Fibroblast of skin of scalp (primary cell): ENCODE measurements around the gene DLG4.
"Not testable (repeated sequence)": the region's sequence is repeated elsewhere in the genome, so short reads cannot be mapped to it uniquely, and the experiment has no call there.

Source experiments
- DNase-seq: peaks from one replicate; pipeline ENCODE4 v3.0.0-alpha.2; 2013

DLG4 gene

GRCh38 chr17:7249214-7249613 lies 29.6 kb upstream of the DLG4 start:
- DNase-seq, result no peak

- DNase-seq, result no peak
Observed at GRCh38 chr17:7248796-7249195, 29.2 kb upstream of the DLG4 start.

- DNase-seq, result no peak
Observed at GRCh38 chr17:7246779-7247178, 27.1 kb upstream of the DLG4 start.

- not testable (repeated sequence) for DNase-seq
Observed at GRCh38 chr17:7243838-7244237, 24.2 kb upstream of the DLG4 start.

- DNase-seq, result no peak
Observed at GRCh38 chr17:7243453-7243729, 23.8 kb upstream of the DLG4 start.

- DNase-seq, result peak; percentile 97
Observed at GRCh38 chr17:7242717-7243452, 23.2 kb upstream of the DLG4 start.

- peak; percentile 94 for DNase-seq
Observed at GRCh38 chr17:7241783-7242716, 22.4 kb upstream of the DLG4 start, which contains the start of gene GABARAP. TSS of gene GABARAP (minus strand) at chr17:7242449. CDS start at chr17:7242330, 119 bp downstream.

GRCh38 chr17:7241090-7241733 lies 21.6 kb upstream of the DLG4 start:
- no peak for DNase-seq

GRCh38 chr17:7240375-7240774 lies 20.7 kb upstream of the DLG4 start:
- DNase-seq, result no peak

- DNase-seq, result peak; percentile 100
Observed at GRCh38 chr17:7239091-7240027, 19.7 kb upstream of the DLG4 start, which contains the start of gene PHF23. TSS of gene PHF23 (minus strand) at chr17:7239457. CDS start at chr17:7239279, 178 bp downstream.

- DNase-seq, result peak; percentile 42
Observed at GRCh38 chr17:7238420-7239090, 18.9 kb upstream of the DLG4 start.

GRCh38 chr17:7237761-7238419 lies 18.3 kb upstream of the DLG4 start:
- DNase-seq, result peak; percentile 82

- no peak for DNase-seq
Observed at GRCh38 chr17:7237266-7237760, 17.7 kb upstream of the DLG4 start.

GRCh38 chr17:7236808-7237207 lies 17.2 kb upstream of the DLG4 start:
- DNase-seq, result no peak

- no peak for DNase-seq
Observed at GRCh38 chr17:7235693-7236665, 16.3 kb upstream of the DLG4 start.

GRCh38 chr17:7234083-7234951 lies 14.7 kb upstream of the DLG4 start, which contains the start of gene DVL2:
TSS of gene DVL2 (minus strand) at chr17:7234517. CDS start at chr17:7234262, 255 bp downstream.
- peak; percentile 96 for DNase-seq

GRCh38 chr17:7233701-7234082 lies 14.1 kb upstream of the DLG4 start:
- no peak for DNase-seq

GRCh38 chr17:7232114-7232513 lies 12.5 kb upstream of the DLG4 start:
- no peak for DNase-seq
